WERI-Rb-1 (cell line): ENCODE data around the gene PTPRN2.

Experiments
- DNase-seq: peaks from one replicate; pipeline ENCODE4 v3.0.0-alpha.2; 2020
- H3K27ac ChIP-seq: fragments of 250-450 bp; sonication (Bioruptor Pico); 2 replicates; pipeline ENCODE4 v1.5.1; 2020; ENCODE audit warnings: mild to moderate bottlenecking, moderate library complexity
- H3K27me3 ChIP-seq: fragments of 250-450 bp; sonication (Bioruptor Pico); 2 replicates; pipeline ENCODE4 v1.5.1; 2021; ENCODE audit warnings: mild to moderate bottlenecking, low read depth, moderate library complexity; ENCODE audit not compliant: insufficient read depth, severe bottlenecking
- H3K36me3 ChIP-seq: fragments of 250-450 bp; sonication (Bioruptor Pico); 2 replicates; pipeline ENCODE4 v1.5.1; 2020; ENCODE audit warnings: mild to moderate bottlenecking, moderate library complexity
- H3K4me3 ChIP-seq: 2 replicates; pipeline ENCODE4 v1.5.1; 2011; ENCODE audit warnings: low read depth, mild to moderate bottlenecking, control low read depth, low read length
- H3K9me3 ChIP-seq: fragments of 250-450 bp; sonication (Bioruptor Pico); 2 replicates; pipeline ENCODE4 v1.5.1; 2021; ENCODE audit warnings: mild to moderate bottlenecking, moderate library complexity; ENCODE audit not compliant: severe bottlenecking
- CTCF ChIP-seq: IDR thresholded peaks from 2 replicates; pipeline ENCODE4 v1.5.1; 2011; ENCODE audit warnings: low read depth, mild to moderate bottlenecking, control low read depth, inconsistent platforms, low read length

Gene PTPRN2

GRCh38 chr7:158010961-158011693, 576.5 kb downstream of the PTPRN2 start:
- no peaks in the 10 kb centered on the region for H3K27me3 ChIP-seq
- no peak for DNase-seq
- H3K4me3 ChIP-seq = no peak overlapping the region
- TF ChIP-seq CTCF = no peak
- no peaks in the 10 kb centered on the region for H3K36me3 ChIP-seq
- no peak overlapping the region for H3K27ac ChIP-seq
- H3K9me3 ChIP-seq = no peaks in the 10 kb centered on the region

- no peaks in the 10 kb centered on the region for H3K27me3 ChIP-seq
- H3K4me3 ChIP-seq = no peak overlapping the region
Measured at GRCh38 chr7:158009886-158010285, 577.7 kb downstream of the PTPRN2 start.

DNA sequence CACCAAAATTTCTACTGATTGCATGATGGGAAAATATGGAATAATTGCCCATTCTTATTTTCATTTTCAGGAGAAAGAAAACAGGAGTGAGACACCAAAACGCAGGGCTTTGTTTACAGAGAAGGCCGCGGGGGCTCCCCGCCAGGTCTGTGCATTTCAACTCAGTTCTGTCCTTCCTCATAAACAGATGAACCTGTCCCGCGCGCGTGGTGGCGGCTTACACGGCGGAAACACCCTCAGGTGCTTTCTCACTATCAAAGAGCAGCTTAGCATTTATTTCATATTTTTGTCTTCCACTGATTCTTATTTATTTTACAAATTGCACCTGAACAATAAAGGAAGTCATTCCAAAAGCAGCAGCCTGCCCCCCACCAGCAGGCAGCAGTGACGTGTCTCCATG, 579.4 kb downstream of the PTPRN2 start:
- no peak for TF ChIP-seq CTCF
- no peaks in the 10 kb centered on the region for H3K36me3 ChIP-seq
- H3K9me3 ChIP-seq = no peaks in the 10 kb centered on the region
- DNase-seq = no peak
- no peaks in the 10 kb centered on the region for H3K27me3 ChIP-seq
- no peak overlapping the region for H3K27ac ChIP-seq
- no peak overlapping the region for H3K4me3 ChIP-seq

More at GRCh38 chr7:158009886-158010285, 577.7 kb downstream of the PTPRN2 start:
- TF ChIP-seq CTCF = no peak
- Histone ChIP-seq H3K9me3 (no peaks in the 10 kb centered on the region), H3K36me3 (no peaks in the 10 kb centered on the region), H3K27ac (no peak overlapping the region)
- no peak for DNase-seq

GRCh38 chr7:158007697-158008257, 579.8 kb downstream of the PTPRN2 start:
- no peaks in the 10 kb centered on the region for H3K27me3 ChIP-seq
- TF ChIP-seq CTCF = no peak
- no peak overlapping the region for H3K4me3 ChIP-seq
- no peak overlapping the region for H3K27ac ChIP-seq
- no peaks in the 10 kb centered on the region for H3K36me3 ChIP-seq
- no peak for DNase-seq
- H3K9me3 ChIP-seq = no peaks in the 10 kb centered on the region

GRCh38 chr7:158006841-158007696, 580.6 kb downstream of the PTPRN2 start:
- no peaks in the 10 kb centered on the region for H3K27me3 ChIP-seq
- no peak overlapping the region for H3K27ac ChIP-seq
- no peaks in the 10 kb centered on the region for H3K9me3 ChIP-seq
- H3K36me3 ChIP-seq = no peaks in the 10 kb centered on the region
- no peak overlapping the region for H3K4me3 ChIP-seq
- no peak for DNase-seq
- no peak for TF ChIP-seq CTCF
